ENCODE results near the gene PIN1. TPM values are rescaled to one million over a fixed set of nuclear protein-coding genes. Genes with fewer than 3 reads are reported as not detected.
A peak's percentile ranks its signal among the peaks of the same experiment; 100 is the strongest.

PIN1 gene
- total and polyA plus RNA-seq, 2 of the 13 experiments (the other 11 are each of a cell fraction or from before 2014, with no cell fraction given), result 31.9 to 72.0 TPM

- TF ChIP-seq ZNF615 (CRISPR knock-in tag; IDR thresholded peaks at IDR 0.05; ENCODE audit: borderline replicate concordance), result peak; percentile 57; the same call in 1 of the 2 replicates
- no peak for TF ChIP-seq SRF (IDR thresholded peaks at IDR 0.05; ENCODE audit: low read depth, low read length)
- TF ChIP-seq NBN (conservative IDR thresholded peaks at IDR 0.05), result no peak
- 0 out of 2 replicates have a peak, but pooled peaks have one; percentile 23 for TF ChIP-seq RARA (CRISPR knock-in tag; IDR thresholded peaks at IDR 0.05)
- TF ChIP-seq TGIF2 (CRISPR knock-in tag; IDR thresholded peaks at IDR 0.05), result peak; percentile 52; the same call in 1 of the 2 replicates
- peak; percentile 92 for TF ChIP-seq ZNF891 (CRISPR knock-in tag; IDR thresholded peaks at IDR 0.05)
- TF ChIP-seq ZNF20 (CRISPR knock-in tag; IDR thresholded peaks at IDR 0.05), result no peak
- TF ChIP-seq PAF1 (CRISPR knock-in tag; IDR thresholded peaks at IDR 0.05), result no peak
- TF ChIP-seq ATF6 (CRISPR knock-in tag; conservative IDR thresholded peaks at IDR 0.05), result peak; percentile 97; the same call in 1 of the 2 replicates
- no peak for TF ChIP-seq HOXA9 (CRISPR knock-in tag; IDR thresholded peaks at IDR 0.05; ENCODE audit: borderline replicate concordance)
- 0 out of 2 replicates have a peak, but pooled peaks have one; percentile 47 for TF ChIP-seq ZNF564 (CRISPR knock-in tag; IDR thresholded peaks at IDR 0.05)
- TF ChIP-seq ZNF33A (CRISPR knock-in tag; IDR thresholded peaks at IDR 0.05; ENCODE audit: borderline replicate concordance), result peak; percentile 83; the same call in 1 of the 2 replicates
- no peak for TF ChIP-seq ZNF567 (CRISPR knock-in tag; IDR thresholded peaks at IDR 0.05; ENCODE audit: borderline replicate concordance)
- 0 out of 2 replicates have a peak, but pooled peaks have one; percentile 65 for TF ChIP-seq ZNF713 (CRISPR knock-in tag; IDR thresholded peaks at IDR 0.05)
- TF ChIP-seq KLF15 (CRISPR knock-in tag; IDR thresholded peaks at IDR 0.05; ENCODE audit: borderline replicate concordance), result no peak
- TF ChIP-seq LBX2 (CRISPR knock-in tag; IDR thresholded peaks at IDR 0.05; ENCODE audit: borderline replicate concordance), result no peak
- TF ChIP-seq ZNF333 (CRISPR knock-in tag; IDR thresholded peaks at IDR 0.05; ENCODE audit: borderline replicate concordance), result no peak
- TF ChIP-seq ZNF451 (CRISPR knock-in tag; IDR thresholded peaks at IDR 0.05), result no peak
- no peak for TF ChIP-seq ZNF740 (CRISPR knock-in tag; IDR thresholded peaks at IDR 0.05)
- no peak for TF ChIP-seq ZFP36L1 (CRISPR knock-in tag; IDR thresholded peaks at IDR 0.05)
- no peak; the same call in 1 of the 2 replicates for TF ChIP-seq ZBTB7B (CRISPR knock-in tag; IDR thresholded peaks at IDR 0.05)
- no peak for TF ChIP-seq STAG1 (CRISPR knock-in tag; IDR thresholded peaks at IDR 0.05)
- no peak for TF ChIP-seq MED13 (CRISPR knock-in tag; IDR thresholded peaks at IDR 0.05)
- peak; percentile 46 for TF ChIP-seq JARID2 (CRISPR knock-in tag; IDR thresholded peaks at IDR 0.05; ENCODE audit: insufficient replicate concordance)
- TF ChIP-seq ZUFSP (CRISPR knock-in tag; IDR thresholded peaks at IDR 0.05; ENCODE audit: borderline replicate concordance), result no peak
- peak; percentile 41 for TF ChIP-seq U2AF1 (optimal IDR thresholded peaks at IDR 0.05; ENCODE audit: low read depth, low read length)
- no peak for TF ChIP-seq HHEX (CRISPR knock-in tag; IDR thresholded peaks at IDR 0.05)
Measured at GRCh38 chr19:9827289-9828238, 7.6 kb upstream of the PIN1 start, which contains the start of gene UBL5 (continued).
